Progenitor cell of endocrine pancreas (in vitro differentiated cells): ENCODE data around the gene RPRD1A. TPM values are rescaled to one million over a fixed set of nuclear protein-coding genes. Genes with fewer than 3 reads are reported as not detected.

ENCODE experiments used
- DNase-seq: peaks from one replicate; pipeline ENCODE4 v3.0.0; 2021; ENCODE audit warnings: low spot score; ENCODE audit not compliant: unreplicated experiment
- H3K27ac Mint-ChIP-seq: 2 replicates; pipeline ENCODE4 v1.8.0; 2021; ENCODE audit warnings: mild to moderate bottlenecking, moderate library complexity, mixed read lengths
- H3K27me3 Mint-ChIP-seq: 2 replicates; pipeline ENCODE4 v1.8.0; 2021; ENCODE audit warnings: mixed read lengths
- H3K36me3 Mint-ChIP-seq: 2 replicates; pipeline ENCODE4 v1.8.0; 2022; ENCODE audit warnings: mixed read lengths; ENCODE audit not compliant: insufficient read depth
- H3K4me1 Mint-ChIP-seq: 2 replicates; pipeline ENCODE4 v1.8.0; 2021; ENCODE audit warnings: low read depth, mixed read lengths
- H3K4me3 Mint-ChIP-seq: 2 replicates; pipeline ENCODE4 v1.8.0; 2021; ENCODE audit warnings: low read depth, mild to moderate bottlenecking, moderate library complexity, mixed read lengths
- H3K9me3 Mint-ChIP-seq: 2 replicates; pipeline ENCODE4 v1.8.0; 2021; ENCODE audit warnings: low read depth, mixed read lengths
- total RNA-seq: library from RNA; stranded (reverse); gene quantifications from 2 replicates; pipeline ENCODE4 v1.2.1, GENCODE V29; 2021
- TF ChIP-seq, protein P1 (sequence below): fragments of 200-600 bp; sonication (generic); IDR thresholded peaks from one replicate; pipeline ENCODE4 v1.5.0; 2021; ENCODE audit warnings: antibody characterized with exemption, mild to moderate bottlenecking; ENCODE audit not compliant: unreplicated experiment

The RPRD1A gene
- total RNA-seq, 1 donor from 2014 or later: 72.4 TPM

DNA sequence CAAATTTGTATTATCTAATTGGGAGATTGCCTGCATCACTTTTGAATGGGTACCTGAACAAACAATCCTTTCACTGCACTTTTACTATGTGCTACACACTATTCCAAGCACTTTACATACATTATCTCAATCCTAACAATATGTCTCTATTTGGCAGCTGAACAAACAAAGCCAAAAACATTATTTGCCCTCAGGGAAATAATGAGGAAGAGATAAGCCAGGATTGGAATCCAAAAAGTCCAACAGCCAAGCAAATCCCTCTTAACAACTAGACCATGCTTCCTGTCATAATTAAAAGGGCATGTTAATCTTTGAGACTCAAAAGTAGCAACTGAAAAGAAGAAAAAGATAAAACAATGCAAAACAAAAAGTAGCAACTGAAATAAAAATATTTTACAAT, 32.1 kb downstream of the RPRD1A start:
- no peak overlapping the region for H3K4me3 Mint-ChIP-seq
- peaks cover 52% of the 10 kb centered on the region for H3K36me3 Mint-ChIP-seq
- no peak overlapping the region for H3K27ac Mint-ChIP-seq

DNA sequence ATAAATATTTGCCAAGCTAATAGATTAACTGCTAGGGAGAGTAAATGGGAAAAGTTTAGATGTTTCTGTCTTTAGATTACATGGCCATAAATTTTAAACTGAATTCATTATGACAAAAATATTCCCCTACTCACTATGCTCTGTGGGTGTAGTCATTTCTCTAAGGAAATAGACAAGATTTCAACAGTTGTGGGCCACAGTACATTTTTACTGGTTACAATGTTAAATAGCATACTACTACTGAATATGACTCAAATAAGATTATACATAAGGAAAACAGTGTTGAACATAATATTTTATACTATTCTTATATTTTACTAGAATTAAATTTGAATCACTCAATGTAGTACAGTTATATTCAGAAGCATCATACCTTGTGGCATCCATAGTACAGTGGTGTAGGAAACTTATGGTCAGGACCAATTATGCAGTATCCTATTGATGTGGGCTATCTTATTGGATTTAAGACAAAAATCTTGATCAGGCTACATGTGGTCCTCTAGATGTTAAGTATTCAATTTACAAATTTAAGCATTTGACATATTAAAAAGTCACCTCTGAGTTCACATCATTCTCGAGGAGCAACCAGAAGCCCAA, 33.0 kb downstream of the RPRD1A start:
- peaks cover 13% of the 10 kb centered on the region for H3K9me3 Mint-ChIP-seq
- TF ChIP-seq, protein P1, sequence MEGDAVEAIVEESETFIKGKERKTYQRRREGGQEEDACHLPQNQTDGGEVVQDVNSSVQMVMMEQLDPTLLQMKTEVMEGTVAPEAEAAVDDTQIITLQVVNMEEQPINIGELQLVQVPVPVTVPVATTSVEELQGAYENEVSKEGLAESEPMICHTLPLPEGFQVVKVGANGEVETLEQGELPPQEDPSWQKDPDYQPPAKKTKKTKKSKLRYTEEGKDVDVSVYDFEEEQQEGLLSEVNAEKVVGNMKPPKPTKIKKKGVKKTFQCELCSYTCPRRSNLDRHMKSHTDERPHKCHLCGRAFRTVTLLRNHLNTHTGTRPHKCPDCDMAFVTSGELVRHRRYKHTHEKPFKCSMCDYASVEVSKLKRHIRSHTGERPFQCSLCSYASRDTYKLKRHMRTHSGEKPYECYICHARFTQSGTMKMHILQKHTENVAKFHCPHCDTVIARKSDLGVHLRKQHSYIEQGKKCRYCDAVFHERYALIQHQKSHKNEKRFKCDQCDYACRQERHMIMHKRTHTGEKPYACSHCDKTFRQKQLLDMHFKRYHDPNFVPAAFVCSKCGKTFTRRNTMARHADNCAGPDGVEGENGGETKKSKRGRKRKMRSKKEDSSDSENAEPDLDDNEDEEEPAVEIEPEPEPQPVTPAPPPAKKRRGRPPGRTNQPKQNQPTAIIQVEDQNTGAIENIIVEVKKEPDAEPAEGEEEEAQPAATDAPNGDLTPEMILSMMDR: no peak
- DNase-seq: no peak
- H3K36me3 Mint-ChIP-seq: peaks cover 48% of the 10 kb centered on the region
- H3K4me3 Mint-ChIP-seq: no peak overlapping the region
- no peaks in the 10 kb centered on the region for H3K27me3 Mint-ChIP-seq
- peaks cover 18% of the 10 kb centered on the region for H3K4me1 Mint-ChIP-seq
- H3K27ac Mint-ChIP-seq: no peak overlapping the region

More for the DNA sequence above, 32.1 kb downstream of the RPRD1A start:
- TF ChIP-seq, protein P1: no peak
- DNase-seq: no peak
- H3K27me3 Mint-ChIP-seq: no peaks in the 10 kb centered on the region
- H3K4me1 Mint-ChIP-seq: peaks cover 17% of the 10 kb centered on the region
- H3K9me3 Mint-ChIP-seq: peaks cover 20% of the 10 kb centered on the region

DNA sequence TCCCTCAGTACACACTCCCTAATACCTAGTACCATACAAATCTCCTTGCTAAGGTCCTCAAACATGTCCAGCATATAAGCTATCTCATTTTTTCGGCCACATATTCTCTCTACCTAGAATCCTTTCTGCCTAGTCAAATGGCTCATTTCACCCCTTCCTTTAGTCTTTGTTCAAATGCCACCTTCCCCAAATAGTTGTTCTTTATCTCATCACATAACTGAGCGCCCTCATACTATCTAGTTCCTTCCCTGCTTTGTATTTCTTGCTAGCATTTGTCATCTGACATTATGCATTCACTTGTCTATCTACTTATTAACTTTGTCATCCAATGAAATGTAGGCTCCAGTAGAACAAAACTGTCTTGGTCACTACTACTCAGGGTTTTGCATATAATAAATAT, 35.5 kb downstream of the RPRD1A start:
- Mint-ChIP-seq H3K4me1 (peaks cover 27% of the 10 kb centered on the region), H3K27ac (peak overlapping the region; percentile 75), H3K36me3 (peaks cover 31% of the 10 kb centered on the region), H3K9me3 (no peaks in the 10 kb centered on the region), H3K4me3 (no peak overlapping the region), H3K27me3 (no peaks in the 10 kb centered on the region)
- DNase-seq: no peak
- TF ChIP-seq, protein P1: no peak

DNA sequence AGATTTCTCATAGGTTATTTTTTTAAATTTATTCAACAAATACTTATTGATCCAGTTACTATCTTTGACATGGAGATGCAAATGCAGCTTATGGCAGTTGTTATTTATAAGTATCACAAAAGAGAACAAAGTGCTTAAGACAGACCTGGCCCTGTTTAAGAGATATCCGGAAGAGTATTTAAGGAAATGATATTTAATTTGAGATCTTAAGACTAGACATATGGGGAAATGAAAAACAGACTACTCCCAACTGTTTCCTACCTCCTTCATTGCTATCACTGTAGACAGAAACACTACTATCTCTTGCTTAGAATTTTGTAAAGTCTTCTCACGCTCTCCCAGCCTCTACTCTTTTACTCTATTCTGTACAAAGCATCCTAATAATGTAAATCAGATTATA, 36.0 kb downstream of the RPRD1A start:
- Mint-ChIP-seq H3K36me3 (peaks cover 33% of the 10 kb centered on the region), H3K4me1 (peaks cover 27% of the 10 kb centered on the region), H3K27ac (peak overlapping the region; percentile 75), H3K4me3 (no peak overlapping the region), H3K27me3 (no peaks in the 10 kb centered on the region), H3K9me3 (no peaks in the 10 kb centered on the region)
- TF ChIP-seq, protein P1: no peak
- no peak for DNase-seq

DNA sequence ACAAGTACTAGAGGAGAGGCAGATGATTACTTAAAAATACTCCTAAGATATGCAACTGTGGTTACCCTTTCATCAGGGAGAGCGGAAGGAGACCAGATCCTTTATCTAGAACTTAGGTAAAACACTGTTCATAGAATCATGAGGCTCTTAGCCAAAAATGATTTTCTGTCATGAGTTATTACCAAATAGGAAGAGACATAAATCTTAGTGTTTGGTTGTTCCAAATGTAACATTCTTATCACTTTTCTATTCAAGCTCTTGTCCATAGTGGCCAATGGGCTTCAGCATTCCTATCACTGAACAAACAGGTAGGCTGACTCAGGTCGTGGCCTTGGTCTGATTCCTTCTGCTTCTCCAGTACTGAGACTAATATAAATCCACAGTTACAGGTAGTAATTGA, 38.5 kb downstream of the RPRD1A start:
- H3K27ac Mint-ChIP-seq: peak overlapping the region; percentile 52
- peaks cover 45% of the 10 kb centered on the region for H3K36me3 Mint-ChIP-seq
- H3K9me3 Mint-ChIP-seq: no peaks in the 10 kb centered on the region
- no peaks in the 10 kb centered on the region for H3K27me3 Mint-ChIP-seq
- DNase-seq: no peak
- H3K4me1 Mint-ChIP-seq: peaks cover 20% of the 10 kb centered on the region
- H3K4me3 Mint-ChIP-seq: peak overlapping the region; percentile 17
- TF ChIP-seq, protein P1: no peak
